SH-SY5Y (cell line): Measurements from ENCODE around the gene RPS6KA4.

Source experiments
- GATA2 ChIP-seq: IDR thresholded peaks from 2 replicates; pipeline ENCODE4 v1.6.1; 2011; ENCODE audit warnings: mild to moderate bottlenecking, low read depth, low read length
- GATA3 ChIP-seq: IDR thresholded peaks from 2 replicates; pipeline ENCODE4 v1.6.1; 2011; ENCODE audit warnings: low read depth, mild to moderate bottlenecking, low read length, moderate library complexity

GRCh38 chr11:64330888-64331287, 28.1 kb upstream of the RPS6KA4 start:
- TF ChIP-seq GATA2 (no peak), GATA3 (no peak)
